OCI-LY1 (cell line): Measurements from ENCODE around the gene ARHGEF28.

ENCODE experiments used
- H2AFZ ChIP-seq: fragments of 200-600 bp; sonication (generic), shearing (Covaris generic); 2 replicates; pipeline ENCODE4 v1.6.0; 2014; ENCODE audit warnings: antibody characterized with exemption, mild to moderate bottlenecking, low read length
- H3F3A ChIP-seq: fragments of 200-600 bp; sonication (generic), shearing (Covaris generic); 2 replicates; pipeline ENCODE4 v1.6.0; 2014; ENCODE audit warnings: mild to moderate bottlenecking, antibody characterized with exemption, low read length, moderate library complexity; ENCODE audit not compliant: insufficient read depth
- H3K27ac ChIP-seq: fragments of 200-600 bp; sonication (generic); 2 replicates; pipeline ENCODE4 v1.5.1; 2014; ENCODE audit warnings: low read length, mixed run types, mild to moderate bottlenecking, low read depth; ENCODE audit not compliant: poor library complexity, severe bottlenecking
- H3K27me3 ChIP-seq: fragments of 200-600 bp; sonication (generic); 2 replicates; pipeline ENCODE4 v1.6.0; 2014; ENCODE audit warnings: antibody characterized with exemption, mild to moderate bottlenecking, low read length, moderate library complexity; ENCODE audit not compliant: insufficient read depth
- H3K36me3 ChIP-seq: fragments of 200-600 bp; sonication (generic); 2 replicates; pipeline ENCODE4 v1.6.1; 2014; ENCODE audit warnings: mild to moderate bottlenecking, antibody characterized with exemption, low read length, moderate library complexity, mixed read lengths; ENCODE audit not compliant: insufficient read depth
- H3K4me1 ChIP-seq: fragments of 200-600 bp; sonication (generic); 2 replicates; pipeline ENCODE4 v1.5.1; 2014; ENCODE audit warnings: mild to moderate bottlenecking, low read length, moderate library complexity; ENCODE audit not compliant: insufficient read depth, severe bottlenecking
- H3K4me2 ChIP-seq: fragments of 200-600 bp; sonication (generic), shearing (Covaris generic); 2 replicates; pipeline ENCODE4 v1.6.1; 2014; ENCODE audit warnings: low read length
- H3K4me3 ChIP-seq: fragments of 200-600 bp; sonication (generic); 2 replicates; pipeline ENCODE4 v1.5.1; 2014; ENCODE audit warnings: low read length, low read depth, mild to moderate bottlenecking, mixed read lengths; ENCODE audit not compliant: poor library complexity, severe bottlenecking
- H3K79me2 ChIP-seq: fragments of 200-600 bp; shearing (Covaris generic); 2 replicates; pipeline ENCODE4 v1.6.1; 2016; ENCODE audit warnings: mixed run types, low read length, mixed read lengths; ENCODE audit not compliant: insufficient read depth
- H3K9ac ChIP-seq: fragments of 200-600 bp; sonication (generic), shearing (Covaris generic); 2 replicates; pipeline ENCODE4 v1.6.1; 2014; ENCODE audit warnings: mild to moderate bottlenecking, low read length, mixed read lengths
- H3K9me2 ChIP-seq: fragments of 200-600 bp; sonication (generic), shearing (Covaris generic); 2 replicates; pipeline ENCODE4 v1.6.1; 2014; ENCODE audit warnings: low read depth, mild to moderate bottlenecking, low read length, mixed read lengths
- H3K9me3 ChIP-seq: fragments of 200-600 bp; shearing (Covaris generic); 2 replicates; pipeline ENCODE4 v1.6.1; 2014; ENCODE audit warnings: low read length, mixed read lengths
- H4K20me1 ChIP-seq: fragments of 200-600 bp; sonication (generic), shearing (Covaris generic); 2 replicates; pipeline ENCODE4 v1.6.0; 2016; ENCODE audit warnings: mild to moderate bottlenecking, low read length; ENCODE audit not compliant: insufficient read depth
- CTCF ChIP-seq: fragments of 200-600 bp; sonication (generic), shearing (Covaris generic); IDR thresholded peaks from 2 replicates; pipeline ENCODE4 v1.5.1; 2017; ENCODE audit warnings: mild to moderate bottlenecking, antibody characterized with exemption, low read length, moderate library complexity, mixed read lengths
- EZH2 ChIP-seq: fragments of 200-600 bp; sonication (generic), shearing (Covaris generic); IDR thresholded peaks from 2 replicates; pipeline ENCODE4 v1.8.0; 2017; ENCODE audit warnings: borderline replicate concordance, mixed run types, mild to moderate bottlenecking, antibody characterized with exemption, low read length, moderate library complexity, mixed read lengths

ARHGEF28 gene

GRCh38 chr5:73887688-73888087 is 261.7 kb downstream of the ARHGEF28 start:
- H4K20me1 ChIP-seq: no peaks in the 10 kb centered on the region
- no peak overlapping the region for H3K9ac ChIP-seq
- H3F3A ChIP-seq: no peaks in the 10 kb centered on the region
- H3K79me2 ChIP-seq: no peaks in the 10 kb centered on the region
- H3K27me3 ChIP-seq: no peaks in the 10 kb centered on the region
- H3K9me3 ChIP-seq: no peaks in the 10 kb centered on the region
- no peak overlapping the region for H3K4me3 ChIP-seq
- H3K27ac ChIP-seq: no peak overlapping the region
- no peak for TF ChIP-seq CTCF
- no peak for TF ChIP-seq EZH2
- H3K9me2 ChIP-seq: no peaks in the 10 kb centered on the region
- no peaks in the 10 kb centered on the region for H3K36me3 ChIP-seq
- H3K4me1 ChIP-seq: no peaks in the 10 kb centered on the region
- no peak overlapping the region for H2AFZ ChIP-seq
- no peak overlapping the region for H3K4me2 ChIP-seq

- no peaks in the 10 kb centered on the region for H3F3A ChIP-seq
- H3K4me2 ChIP-seq: no peak overlapping the region
These were observed 264.6 kb downstream of the ARHGEF28 start for GRCh38 chr5:73890569-73890968.

GRCh38 chr5:73892218-73892617 is 266.2 kb downstream of the ARHGEF28 start:
- TF ChIP-seq CTCF (no peak), EZH2 (no peak)

More at GRCh38 chr5:73890569-73890968, 264.6 kb downstream of the ARHGEF28 start:
- no peaks in the 10 kb centered on the region for H3K9me2 ChIP-seq
- H3K27ac ChIP-seq: no peak overlapping the region
- TF ChIP-seq CTCF: no peak
- TF ChIP-seq EZH2: no peak
- no peaks in the 10 kb centered on the region for H3K79me2 ChIP-seq
- no peaks in the 10 kb centered on the region for H3K27me3 ChIP-seq
- no peak overlapping the region for H3K4me3 ChIP-seq
- H3K36me3 ChIP-seq: no peaks in the 10 kb centered on the region
- no peak overlapping the region for H3K9ac ChIP-seq
- H3K9me3 ChIP-seq: no peaks in the 10 kb centered on the region
- H3K4me1 ChIP-seq: no peaks in the 10 kb centered on the region
- H2AFZ ChIP-seq: no peak overlapping the region
- H4K20me1 ChIP-seq: no peaks in the 10 kb centered on the region

More at GRCh38 chr5:73892218-73892617, 266.2 kb downstream of the ARHGEF28 start:
- no peak overlapping the region for H3K9ac ChIP-seq
- no peaks in the 10 kb centered on the region for H3K27me3 ChIP-seq
- H3K4me2 ChIP-seq: no peak overlapping the region
- H3K4me1 ChIP-seq: no peaks in the 10 kb centered on the region
- H2AFZ ChIP-seq: no peak overlapping the region
- H3K79me2 ChIP-seq: no peaks in the 10 kb centered on the region
- no peaks in the 10 kb centered on the region for H3F3A ChIP-seq
- no peaks in the 10 kb centered on the region for H4K20me1 ChIP-seq
- H3K9me3 ChIP-seq: no peaks in the 10 kb centered on the region
- H3K36me3 ChIP-seq: no peaks in the 10 kb centered on the region
- no peak overlapping the region for H3K27ac ChIP-seq
- H3K4me3 ChIP-seq: no peak overlapping the region
- no peaks in the 10 kb centered on the region for H3K9me2 ChIP-seq
